GM12892 (cell line): ENCODE measurements around the gene MGAT5.
A peak's percentile ranks its signal among the peaks of the same experiment; 100 is the strongest.

Experiments used
- DNase-seq: peaks from one replicate; pipeline ENCODE4 v3.0.0; 2011; ENCODE audit not compliant: insufficient read length
- FAIRE-seq: peaks from 2 replicates; lab custom pipeline; 2011; peaks lifted over from hg19 to GRCh38; lab: Jason Lieb, UNC
- POLR2A ChIP-seq: IDR thresholded peaks from 2 replicates; pipeline ENCODE4 v1.6.1; 2011; ENCODE audit warnings: low read depth, low read length, control low read depth
- POLR2AphosphoS5 ChIP-seq: IDR thresholded peaks from 2 replicates; pipeline ENCODE4 v1.6.1; 2011; ENCODE audit warnings: low read depth, low read length, control low read depth
- TAF1 ChIP-seq: IDR thresholded peaks from 2 replicates; pipeline ENCODE4 v1.6.1; 2011; ENCODE audit warnings: low read depth, mild to moderate bottlenecking, control low read depth, low read length, borderline replicate concordance

MGAT5 gene

DNA sequence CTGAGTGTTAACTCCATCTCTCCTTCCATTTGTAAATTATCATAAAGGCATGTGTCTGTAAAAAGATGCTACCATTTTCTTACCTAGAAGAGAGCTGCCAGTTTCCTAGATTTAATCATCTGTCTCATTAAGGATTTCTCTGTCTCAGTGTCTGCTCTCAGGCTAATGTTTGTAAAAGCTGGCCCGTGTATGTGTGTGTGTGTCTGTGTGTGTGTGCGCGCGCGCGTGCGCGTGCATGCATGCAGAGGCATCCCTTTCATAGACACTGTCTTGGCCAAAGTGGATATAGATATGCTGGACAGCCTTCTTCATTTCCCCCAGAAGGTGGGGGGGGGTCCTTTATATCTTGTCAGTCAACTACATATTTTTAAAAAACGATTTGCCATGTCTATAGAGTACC is 18.9 kb downstream of the MGAT5 start:
- DNase-seq, result no peak
- TF ChIP-seq POLR2A, result no peak
- TF ChIP-seq TAF1, result no peak
- TF ChIP-seq POLR2AphosphoS5, result no peak
- FAIRE-seq, result peak; percentile 56

DNA sequence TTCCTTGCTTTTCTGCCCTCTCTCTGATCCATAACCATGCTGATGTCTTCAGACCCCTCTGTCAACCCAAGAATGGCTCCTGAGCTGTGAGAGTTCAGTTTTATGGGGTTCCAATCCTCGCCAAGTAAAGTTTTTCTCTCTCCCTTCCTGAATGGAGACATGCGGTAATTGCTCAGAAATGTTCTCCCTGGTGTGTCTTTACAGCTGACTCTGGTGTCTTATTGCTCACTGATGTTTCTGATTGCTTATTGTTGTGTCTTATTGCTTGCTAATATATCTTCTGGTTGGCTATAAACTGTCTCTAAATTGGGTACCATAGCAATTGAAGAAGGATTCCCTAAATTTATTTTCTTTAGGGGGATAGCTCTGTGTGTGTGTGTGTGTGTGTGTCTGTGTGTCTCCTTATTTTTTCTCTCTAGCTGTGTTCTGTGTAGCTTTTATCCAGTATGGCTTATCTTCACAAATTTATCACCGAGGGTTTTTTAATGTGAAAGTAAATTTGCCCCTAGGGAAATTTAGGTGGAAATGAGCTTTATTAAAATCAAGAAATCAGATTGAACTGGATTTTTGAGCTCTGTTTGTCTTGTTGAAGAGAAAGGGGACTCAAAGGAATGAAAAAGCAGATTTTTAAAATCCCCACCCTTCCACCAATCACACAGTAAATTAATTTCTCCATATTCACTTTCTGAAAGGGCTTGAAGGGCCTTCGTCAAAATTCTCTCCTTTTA is 19.5 kb downstream of the MGAT5 start:
- no peak for TF ChIP-seq POLR2AphosphoS5
- TF ChIP-seq POLR2A, result no peak
- no peak for TF ChIP-seq TAF1
- FAIRE-seq (no peak), DNase-seq (no peak)

DNA sequence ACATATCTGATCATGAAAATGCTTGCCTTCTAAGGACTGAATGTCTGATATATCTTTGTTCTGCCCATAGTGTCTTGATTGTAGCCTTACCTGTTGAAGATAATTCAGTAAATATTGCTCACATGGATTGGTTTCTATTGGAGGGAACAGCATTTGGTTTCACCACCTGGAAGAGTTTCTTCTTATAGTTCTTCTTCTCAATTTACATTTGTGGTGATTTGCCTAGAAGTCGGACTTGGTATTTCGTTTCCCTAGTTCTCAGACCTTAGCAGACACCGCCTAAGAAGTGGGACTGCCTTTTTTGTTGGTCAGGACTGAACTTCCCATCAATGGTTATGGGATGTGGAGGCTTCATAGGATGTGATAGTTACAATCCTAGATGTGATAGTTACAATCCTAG is 20.2 kb downstream of the MGAT5 start:
- TF ChIP-seq TAF1, result no peak
- no peak for TF ChIP-seq POLR2AphosphoS5
- no peak for TF ChIP-seq POLR2A
- FAIRE-seq (no peak), DNase-seq (no peak)

DNA sequence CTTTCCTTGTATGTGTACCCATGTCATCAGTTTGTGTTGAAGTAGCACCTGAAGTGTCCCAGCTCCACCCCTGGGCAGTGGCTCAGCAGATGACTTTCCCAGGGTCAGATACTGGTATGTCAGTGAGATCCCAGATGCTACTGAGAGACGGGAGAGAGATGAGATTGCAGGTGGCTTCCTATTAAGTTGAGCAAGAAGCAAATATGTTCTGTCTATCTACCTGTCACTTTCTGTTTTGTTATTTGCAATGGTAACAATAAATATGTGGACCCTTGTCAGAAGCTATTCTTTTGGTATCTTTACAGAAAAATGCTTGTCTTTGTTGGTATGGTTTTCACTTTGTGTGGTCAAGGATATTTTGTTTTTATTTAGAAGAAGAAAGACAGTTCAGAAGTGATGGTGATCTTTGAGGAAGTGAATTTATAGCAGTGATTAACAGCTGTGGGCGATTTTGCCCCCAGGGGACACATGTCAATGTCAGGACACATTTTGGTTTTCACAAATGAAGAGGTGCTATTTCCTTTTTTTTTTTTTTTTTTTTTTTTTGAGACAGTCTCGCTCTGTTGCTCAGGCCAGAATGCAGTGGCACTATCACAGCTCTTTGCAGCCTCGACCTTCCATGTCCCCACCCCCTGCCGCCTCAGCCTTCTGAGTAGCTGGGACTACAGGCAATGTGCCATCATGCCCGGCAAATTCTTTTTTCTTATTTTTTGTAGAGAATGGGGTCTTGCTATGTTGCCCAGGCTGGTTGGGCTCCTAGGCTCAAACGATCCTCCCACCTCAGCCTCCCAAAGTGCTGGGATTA is 21.4 kb downstream of the MGAT5 start:
- TF ChIP-seq POLR2A, result no peak
- no peak for TF ChIP-seq POLR2AphosphoS5
- no peak for TF ChIP-seq TAF1
- peak; percentile 97 for FAIRE-seq
- no peak for DNase-seq

DNA sequence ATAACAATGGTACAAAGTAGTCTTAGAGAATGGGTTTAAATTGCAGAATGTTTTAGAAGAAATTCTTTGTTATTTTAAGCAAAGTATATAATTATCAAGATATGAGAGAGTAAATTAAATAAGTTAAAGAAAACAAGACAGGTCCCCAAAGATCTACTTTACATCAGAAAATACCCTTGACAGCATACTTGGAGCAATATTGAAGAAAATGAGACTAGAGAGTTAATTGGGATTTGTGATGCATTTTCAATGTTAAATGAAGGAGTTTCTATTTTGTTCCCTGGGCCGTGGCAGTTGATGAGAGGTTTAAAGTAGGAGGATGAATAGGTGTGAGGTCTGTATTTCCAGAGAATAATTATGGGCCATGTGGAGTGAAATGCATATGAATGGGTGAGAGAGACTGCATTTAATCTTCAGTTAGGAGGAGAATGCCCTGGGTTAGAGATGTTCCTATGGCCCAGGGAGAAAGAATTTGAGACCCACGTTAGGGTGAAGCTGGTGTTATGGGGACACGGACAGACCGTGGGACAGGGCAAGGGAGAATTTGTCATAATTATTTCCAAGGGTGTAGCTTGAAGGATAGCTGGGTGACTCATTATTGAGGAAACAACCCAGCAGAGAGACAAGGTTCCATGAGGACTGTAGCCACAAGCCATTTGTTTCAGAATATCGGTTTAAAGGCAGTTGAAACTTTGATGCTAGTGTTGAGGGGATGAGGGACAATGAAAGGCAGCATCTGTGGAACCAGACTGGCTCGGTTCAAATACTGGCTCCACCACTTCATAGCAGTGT is 22.7 kb downstream of the MGAT5 start:
- TF ChIP-seq POLR2A, result no peak
- no peak for TF ChIP-seq TAF1
- TF ChIP-seq POLR2AphosphoS5, result no peak
- no peak for FAIRE-seq

DNA sequence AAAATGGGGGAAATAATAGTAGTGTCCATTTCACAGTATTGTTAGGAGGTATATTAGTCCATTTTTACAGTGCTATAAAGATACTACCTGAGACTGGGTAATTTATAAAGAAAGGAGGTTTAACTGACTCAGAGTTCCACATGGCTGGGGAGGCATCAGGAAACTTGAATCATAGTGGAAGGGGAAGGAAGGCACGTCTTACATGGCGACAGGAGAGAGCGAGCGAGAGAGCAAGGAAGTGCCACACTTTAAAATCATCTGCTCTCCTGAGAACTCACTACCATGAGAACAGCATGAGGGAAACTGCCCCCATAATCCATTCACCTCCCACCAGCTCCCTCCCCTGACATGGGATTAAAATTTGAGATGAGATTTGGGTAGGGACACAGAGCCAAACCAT is 23.4 kb downstream of the MGAT5 start:
- no peak for FAIRE-seq
- TF ChIP-seq TAF1, result no peak
- no peak for TF ChIP-seq POLR2AphosphoS5
- no peak for TF ChIP-seq POLR2A
- DNase-seq, result no peak

More for the DNA sequence above, 22.7 kb downstream of the MGAT5 start:
- no peak for DNase-seq

DNA sequence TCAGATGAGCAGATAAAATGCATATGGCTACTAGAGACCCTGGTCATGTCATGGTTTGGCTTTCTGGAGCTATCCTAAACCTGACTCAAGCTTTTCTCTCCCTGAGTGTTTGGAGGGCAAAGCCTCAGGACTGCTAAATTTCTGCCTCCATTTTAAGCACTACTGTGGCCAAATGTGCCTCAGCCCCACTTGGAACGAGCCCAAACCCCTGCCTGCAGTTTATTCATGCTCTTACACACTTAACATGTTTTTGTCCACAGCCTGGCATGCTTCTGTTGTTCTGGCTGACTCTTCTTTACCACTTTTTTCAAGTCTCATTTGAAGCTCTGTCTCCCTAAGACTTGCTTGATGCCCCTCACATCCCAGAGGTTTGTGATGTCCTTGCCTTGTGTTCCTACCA is 24.7 kb downstream of the MGAT5 start:
- FAIRE-seq (no peak), DNase-seq (no peak)
- TF ChIP-seq TAF1, result no peak
- TF ChIP-seq POLR2AphosphoS5, result no peak
- no peak for TF ChIP-seq POLR2A

DNA sequence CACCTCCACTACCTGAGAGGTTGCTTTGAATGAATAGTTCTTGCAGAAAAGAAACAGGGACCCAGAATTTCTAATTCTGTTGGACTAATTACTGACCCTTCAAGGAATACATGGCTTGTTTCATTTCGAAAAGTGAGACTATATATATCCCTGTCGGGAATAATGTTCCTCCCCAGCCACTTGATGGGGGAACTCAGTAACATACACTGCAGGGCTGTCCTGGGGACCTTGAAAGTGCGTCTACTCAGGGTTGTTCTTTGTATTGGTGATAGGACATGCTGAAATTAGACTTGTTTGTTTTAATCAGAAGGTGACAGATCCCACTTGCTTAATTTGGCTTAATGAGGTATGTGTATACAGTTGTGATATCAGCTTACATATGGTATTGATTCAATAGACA is 25.5 kb downstream of the MGAT5 start:
- TF ChIP-seq POLR2AphosphoS5 (no peak), POLR2A (no peak), TAF1 (no peak)
- no peak for DNase-seq
- FAIRE-seq, result peak; percentile 68

DNA sequence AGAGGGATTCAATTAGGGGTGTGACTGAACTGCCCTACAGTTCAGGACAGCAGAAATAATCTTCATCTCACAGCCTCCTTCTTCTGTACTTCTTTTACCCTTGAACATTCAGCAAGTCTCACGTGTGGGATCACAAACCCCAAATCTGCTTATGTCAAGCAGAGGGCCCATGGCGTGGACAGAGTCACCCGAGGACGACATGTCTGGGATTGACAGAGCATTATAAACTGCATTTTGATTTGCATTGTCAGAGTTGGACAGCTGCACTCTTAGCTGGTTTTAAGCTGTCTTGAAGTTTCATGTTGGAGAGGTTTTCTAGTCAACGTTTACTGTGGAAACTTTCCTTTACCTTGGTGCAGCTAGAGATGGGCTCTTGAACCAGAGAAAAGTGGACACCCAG is 26.4 kb downstream of the MGAT5 start:
- no peak for DNase-seq
- TF ChIP-seq TAF1 (no peak), POLR2A (no peak), POLR2AphosphoS5 (no peak)
- FAIRE-seq, result peak; percentile 61

DNA sequence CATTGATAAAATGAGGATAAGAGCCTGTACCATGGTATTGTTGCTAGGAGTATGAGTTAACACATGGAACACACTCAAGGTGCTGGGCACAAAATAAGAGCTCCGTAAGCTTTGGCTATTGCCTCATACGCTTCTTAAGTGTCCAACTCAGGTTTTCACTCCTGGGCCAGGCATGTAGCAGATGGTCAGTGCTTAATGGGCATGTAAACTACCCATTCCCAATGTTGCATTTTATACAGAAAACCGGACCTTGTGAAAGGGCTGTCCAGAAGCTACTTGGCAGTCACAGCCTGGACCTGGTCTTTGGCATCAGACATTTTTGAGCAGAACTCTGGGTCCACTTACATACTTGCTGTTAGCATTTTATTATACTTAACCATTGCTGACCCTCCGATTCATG is 26.9 kb downstream of the MGAT5 start:
- TF ChIP-seq POLR2A (no peak), POLR2AphosphoS5 (no peak), TAF1 (no peak)
- peak; percentile 9 for FAIRE-seq
- DNase-seq, result no peak

DNA sequence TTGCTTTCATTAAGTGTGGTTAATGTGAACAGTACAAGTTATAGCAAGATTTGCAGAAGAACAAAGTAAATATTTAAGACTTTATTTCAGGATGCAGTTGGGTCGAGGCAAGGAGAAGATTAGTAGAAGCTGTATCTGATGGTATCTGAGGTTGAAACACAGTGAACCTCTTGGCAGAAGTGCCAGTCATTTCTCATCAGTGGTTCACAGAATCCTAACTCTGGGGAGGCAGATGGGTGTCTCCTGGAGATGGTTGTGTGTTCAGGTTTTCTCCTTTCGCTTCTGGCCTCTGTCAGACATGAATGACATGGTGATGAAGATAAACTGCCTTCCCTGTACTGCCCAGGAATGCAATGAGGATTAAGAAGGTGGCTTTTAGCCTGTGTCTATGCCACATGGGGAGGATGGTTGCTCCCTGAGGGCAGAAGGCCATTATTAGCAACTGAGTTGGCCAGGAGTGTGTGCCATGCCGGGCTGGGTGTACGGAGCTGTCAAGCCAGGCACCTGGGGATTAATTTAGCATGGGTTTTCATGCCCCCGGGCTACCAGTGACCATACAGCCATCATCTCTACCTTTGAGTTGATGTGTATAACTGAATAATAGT is 28.0 kb downstream of the MGAT5 start:
- FAIRE-seq, result no peak
- DNase-seq, result no peak
- TF ChIP-seq POLR2A (no peak), TAF1 (no peak), POLR2AphosphoS5 (no peak)
